CD4-positive, CD25-positive, alpha-beta regulatory T cell (primary cell): ENCODE data around the gene TTBK2. TPM values are rescaled to one million over a fixed set of nuclear protein-coding genes. Genes with fewer than 3 reads are reported as not detected.
"Not testable (repeated sequence)": the region's sequence is repeated elsewhere in the genome, so short reads cannot be mapped to it uniquely, and the experiment has no call there.

Experiments
- ATAC-seq, 2 donors: fragments of 150-1000 bp; cut with Tn5 transposase; one replicate each; pipeline ENCODE4 v1.10.0; 2021; ENCODE audit warnings: low read depth in 2 of 2, moderate number of reproducible peaks in 2 of 2, moderate library complexity in 1 of 2
- DNase-seq, 3 donors: peaks; one replicate each; pipeline versions ENCODE4 v3.0.0 to v3.0.0-alpha.2; 2012 to 2022; ENCODE audit warnings: mixed read lengths in 1 of 3
- H3K27ac ChIP-seq: one replicate; pipeline ENCODE4 v1.7.0; 2013; ENCODE audit warnings: mild to moderate bottlenecking, low read length; ENCODE audit not compliant: insufficient read depth, poor library complexity, severe bottlenecking
- H3K27me3 ChIP-seq: one replicate; pipeline ENCODE4 v1.7.0; 2013; ENCODE audit warnings: low read length; ENCODE audit not compliant: control insufficient read depth, insufficient read depth
- H3K36me3 ChIP-seq: one replicate; pipeline ENCODE4 v1.7.0; 2013; ENCODE audit warnings: mild to moderate bottlenecking, low read length, moderate library complexity; ENCODE audit not compliant: control insufficient read depth, insufficient read depth
- H3K4me1 ChIP-seq: 2 replicates; pipeline ENCODE4 v1.7.0; 2013; ENCODE audit warnings: mild to moderate bottlenecking, low read length; ENCODE audit not compliant: insufficient read depth, control insufficient read depth, poor library complexity, severe bottlenecking
- H3K4me3 ChIP-seq: one replicate; pipeline ENCODE4 v1.7.0; 2013; ENCODE audit warnings: low read depth, mild to moderate bottlenecking, low read length, moderate library complexity
- H3K9me3 ChIP-seq, 2 experiments: 1 replicate in 1 of 2; 2 replicates in 1 of 2; pipeline ENCODE4 v1.7.0; 2013; ENCODE audit warnings: low read length in 2 of 2, mild to moderate bottlenecking in 1 of 2, moderate library complexity in 1 of 2; ENCODE audit not compliant: control insufficient read depth in 2 of 2
- H3K27ac Mint-ChIP-seq, 3 donors: one replicate each; pipeline ENCODE4 v1.8.0; 2020 to 2022; ENCODE audit warnings: mild to moderate bottlenecking in 3 of 3, mixed read lengths in 3 of 3, moderate library complexity in 2 of 3
- H3K27me3 Mint-ChIP-seq: one replicate; pipeline ENCODE4 v1.8.0; 2022; ENCODE audit warnings: mild to moderate bottlenecking, mixed read lengths
- H3K36me3 Mint-ChIP-seq: one replicate; pipeline ENCODE4 v1.8.0; 2020; ENCODE audit warnings: mixed read lengths
- H3K4me1 Mint-ChIP-seq, 4 donors: one replicate each; pipeline ENCODE4 v1.8.0; 2020 to 2022; ENCODE audit warnings: mixed read lengths in 4 of 4, mild to moderate bottlenecking in 1 of 4
- H3K4me3 Mint-ChIP-seq, 4 donors: one replicate each; pipeline ENCODE4 v1.8.0; 2020 to 2022; ENCODE audit warnings: mild to moderate bottlenecking in 4 of 4, mixed read lengths in 4 of 4, moderate library complexity in 3 of 4
- H3K9me3 Mint-ChIP-seq, 7 donors: one replicate each; pipeline ENCODE4 v1.8.0; 2020 to 2022; ENCODE audit warnings: mixed read lengths in 7 of 7, mild to moderate bottlenecking in 3 of 7, moderate library complexity in 2 of 7
- polyA plus RNA-seq, 4 donors: library from polyadenylated mRNA; unstranded; fragments of 300-500 nt; fragmentation: Illumina TruSeq; gene quantifications; one replicate each; pipeline ENCODE4 v1.2.3, GENCODE V29; 2021
- total RNA-seq: library from RNA; stranded (reverse); gene quantifications from one replicate; pipeline ENCODE4 v1.2.3, GENCODE V29; 2022

Gene TTBK2
- total and polyA plus RNA-seq, 5 donors from 2014 or later, result 8.2 to 24.4 (median 8.5) TPM

DNA sequence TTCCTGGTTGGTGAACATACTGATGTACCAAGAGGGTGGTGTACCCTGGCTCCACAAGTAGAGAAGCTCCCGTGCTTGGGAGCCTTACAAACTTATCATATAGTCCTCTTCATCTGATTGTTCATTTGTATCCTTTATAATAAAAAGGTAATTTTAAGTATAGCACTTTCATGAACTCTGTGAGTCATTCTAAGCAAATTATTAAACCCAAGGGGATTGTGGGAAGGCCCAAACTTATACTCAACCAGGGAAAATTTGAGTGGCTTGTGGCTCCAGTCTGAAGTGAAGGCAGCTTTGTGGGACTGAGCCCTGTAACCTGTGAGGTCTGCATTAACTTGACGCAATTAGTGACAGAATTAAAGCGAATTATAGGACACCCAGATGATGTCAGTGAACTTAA is 29.0 kb downstream of the TTBK2 start:
- H3K36me3 Mint-ChIP-seq, result peaks cover 5% of the 10 kb centered on the region
- H3K9me3 Mint-ChIP-seq, result peaks cover 0 to 7% (median 4%) of the 10 kb centered on the region in 7 donors
- H3K4me3 ChIP-seq, result no peak overlapping the region
- H3K4me3 Mint-ChIP-seq, result no peak overlapping the region
- H3K9me3 ChIP-seq, result peaks cover 0 to 2% of the 10 kb centered on the region in 2 experiments
- no peaks in the 10 kb centered on the region for H3K4me1 ChIP-seq
- peak overlapping the region in 1 of 3 donors; percentile 9 for H3K27ac Mint-ChIP-seq
- H3K4me1 Mint-ChIP-seq, result peaks cover 5 to 11% (median 9%) of the 10 kb centered on the region in 4 donors
- no peaks in the 10 kb centered on the region for H3K27me3 ChIP-seq
- no peaks in the 10 kb centered on the region for H3K27me3 Mint-ChIP-seq
- ATAC-seq (no peak), DNase-seq (no peak)
- H3K36me3 ChIP-seq, result no peaks in the 10 kb centered on the region
- no peak overlapping the region for H3K27ac ChIP-seq

DNA sequence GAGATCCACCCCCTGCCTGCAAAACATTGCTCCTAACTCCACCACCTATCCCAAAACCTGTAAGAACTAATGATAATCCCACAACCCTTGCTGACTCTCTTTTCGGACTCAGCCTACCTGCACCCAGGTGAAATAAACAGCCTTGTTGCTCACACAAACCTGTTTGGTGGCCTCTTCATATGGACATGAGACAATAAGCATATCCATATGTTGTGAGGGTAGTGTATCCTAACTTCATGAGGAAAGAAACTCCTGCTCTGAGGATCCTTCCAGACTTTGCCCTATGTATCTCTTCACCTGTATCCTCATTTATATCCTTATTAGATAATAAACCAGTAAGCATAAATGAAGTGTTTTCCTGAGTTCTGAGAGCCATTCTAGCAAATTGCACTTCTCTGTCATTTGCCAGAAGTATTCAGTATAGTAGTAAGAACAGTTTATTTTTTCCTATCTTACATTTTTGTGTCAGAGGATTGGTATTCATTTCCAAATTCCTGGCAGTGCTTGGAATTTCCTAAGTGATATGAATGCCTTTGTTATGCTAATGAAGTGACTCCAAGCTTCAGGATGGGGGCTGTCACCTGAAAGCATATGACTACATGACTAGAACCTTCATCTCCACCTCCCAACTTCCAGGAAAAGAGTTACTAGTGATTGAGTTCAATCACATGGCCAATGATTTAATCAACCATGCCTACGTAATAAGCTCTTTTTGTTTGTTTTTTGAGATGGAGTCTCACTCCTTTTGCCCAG is 30.2 kb downstream of the TTBK2 start:
- H3K36me3 Mint-ChIP-seq, result peaks cover 5% of the 10 kb centered on the region
- no peak for ATAC-seq

DNA sequence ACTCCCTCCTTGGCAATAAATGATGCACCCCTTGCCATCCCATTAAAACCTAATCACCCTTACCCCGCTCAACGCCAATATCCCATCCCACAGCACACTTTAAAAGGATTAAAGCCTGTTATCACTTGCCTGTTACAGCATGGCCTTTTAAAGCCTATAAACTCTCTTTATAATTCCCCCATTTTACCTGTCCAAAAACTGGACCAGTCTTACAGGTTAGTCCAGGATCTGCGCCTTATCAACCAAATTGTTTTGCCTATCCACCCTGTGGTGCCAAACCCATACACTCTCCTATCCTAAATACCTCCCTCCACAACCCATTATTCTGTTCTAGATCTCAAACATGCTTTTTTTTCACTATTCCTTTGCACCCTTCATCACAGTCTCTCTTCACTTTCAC is 33.2 kb downstream of the TTBK2 start:
- Mint-ChIP-seq H3K9me3 (peaks cover 0 to 19% (median 5%) of the 10 kb centered on the region in 7 donors), H3K4me1 (peaks cover 6 to 15% (median 11%) of the 10 kb centered on the region in 4 donors)
- H3K27me3 Mint-ChIP-seq, H3K4me1 ChIP-seq, H3K4me3 ChIP-seq, H3K4me3 Mint-ChIP-seq, H3K36me3 Mint-ChIP-seq, H3K27me3 ChIP-seq, H3K27ac ChIP-seq, H3K36me3 ChIP-seq, ATAC-seq, DNase-seq, H3K9me3 ChIP-seq, H3K27ac Mint-ChIP-seq: not testable (repeated sequence)

More for the DNA sequence above, 30.2 kb downstream of the TTBK2 start:
- Mint-ChIP-seq H3K4me1 (peaks cover 7 to 14% (median 10%) of the 10 kb centered on the region in 4 donors), H3K27me3 (no peaks in the 10 kb centered on the region), H3K27ac (no peak overlapping the region), H3K4me3 (no peak overlapping the region), H3K9me3 (peaks cover 0 to 14% (median 4%) of the 10 kb centered on the region in 7 donors)
- H3K4me1 ChIP-seq, result no peaks in the 10 kb centered on the region
- no peaks in the 10 kb centered on the region for H3K36me3 ChIP-seq
- no peak for DNase-seq
- peaks cover 0 to 2% of the 10 kb centered on the region in 2 experiments for H3K9me3 ChIP-seq
- no peak overlapping the region for H3K4me3 ChIP-seq
- no peak overlapping the region for H3K27ac ChIP-seq
- H3K27me3 ChIP-seq, result no peaks in the 10 kb centered on the region

DNA sequence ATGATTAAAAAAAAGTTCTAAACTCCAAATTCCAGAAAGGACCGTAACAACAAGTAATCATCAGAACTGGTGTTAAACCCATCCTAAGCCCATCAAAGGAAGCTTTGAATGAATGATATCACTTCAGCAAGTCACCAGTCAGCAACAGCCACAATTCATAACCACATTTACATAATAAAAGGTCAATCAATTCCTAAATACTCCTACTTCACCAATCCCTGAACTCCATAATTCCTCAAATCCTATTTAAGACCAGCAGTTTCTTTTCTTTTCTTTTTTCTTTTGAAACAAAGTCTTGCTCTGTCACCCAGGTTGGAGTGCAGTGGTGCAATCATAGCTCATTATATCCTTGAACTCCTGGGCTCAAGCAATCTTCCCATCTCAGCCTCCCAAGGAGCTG is 40.5 kb downstream of the TTBK2 start:
- peaks cover 9% of the 10 kb centered on the region for H3K36me3 Mint-ChIP-seq
- peak overlapping the region in 1 of 3 donors; percentile 32 for H3K27ac Mint-ChIP-seq
- H3K36me3 ChIP-seq, result no peaks in the 10 kb centered on the region
- H3K4me1 Mint-ChIP-seq, result peaks cover 0 to 15% (median 8%) of the 10 kb centered on the region in 4 donors
- ATAC-seq (no peak), DNase-seq (no peak)
- H3K27ac ChIP-seq, result no peak overlapping the region
- H3K9me3 ChIP-seq, result peaks cover 0 to 2% of the 10 kb centered on the region in 2 experiments
- no peak overlapping the region for H3K4me3 ChIP-seq
- H3K4me1 ChIP-seq, result no peaks in the 10 kb centered on the region
- peaks cover 0 to 11% (median 3%) of the 10 kb centered on the region in 7 donors for H3K9me3 Mint-ChIP-seq
- H3K4me3 Mint-ChIP-seq, result no peak overlapping the region
- H3K27me3 Mint-ChIP-seq, result no peaks in the 10 kb centered on the region
- H3K27me3 ChIP-seq, result no peaks in the 10 kb centered on the region

DNA sequence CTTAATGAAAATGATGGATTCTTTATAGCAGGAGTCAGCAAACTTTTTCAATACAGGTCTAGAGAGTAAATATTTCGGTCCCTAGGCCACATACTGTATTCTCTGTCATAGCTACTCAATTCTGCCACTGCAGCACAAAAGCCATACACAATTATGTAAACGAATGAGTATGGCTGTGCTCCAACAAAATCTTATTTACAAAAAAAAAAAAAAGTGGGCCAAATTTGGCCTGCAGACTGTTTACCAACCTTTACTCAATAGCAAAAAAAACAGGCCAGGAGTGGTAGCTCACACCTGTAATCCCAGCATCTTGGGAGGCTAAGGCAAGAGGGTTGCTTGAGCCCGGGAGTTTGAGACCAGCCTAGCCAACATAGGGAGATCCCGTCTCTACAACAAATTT is 41.1 kb downstream of the TTBK2 start:
- peaks cover 0 to 2% of the 10 kb centered on the region in 2 experiments for H3K9me3 ChIP-seq
- H3K4me1 ChIP-seq, result no peaks in the 10 kb centered on the region
- no peaks in the 10 kb centered on the region for H3K27me3 ChIP-seq
- DNase-seq, result no peak
- no peak overlapping the region for H3K4me3 ChIP-seq
- H3K27ac ChIP-seq, result no peak overlapping the region
- H3K4me1 Mint-ChIP-seq, result peaks cover 0 to 15% (median 6%) of the 10 kb centered on the region in 4 donors
- H3K36me3 ChIP-seq, result no peaks in the 10 kb centered on the region
- no peak for ATAC-seq
- peaks cover 4% of the 10 kb centered on the region for H3K36me3 Mint-ChIP-seq
- no peak overlapping the region for H3K4me3 Mint-ChIP-seq
- H3K27me3 Mint-ChIP-seq, result no peaks in the 10 kb centered on the region
- H3K27ac Mint-ChIP-seq, result peak overlapping the region in 1 of 3 donors; percentile 32
- peaks cover 0 to 5% (median 0%) of the 10 kb centered on the region in 7 donors for H3K9me3 Mint-ChIP-seq

DNA sequence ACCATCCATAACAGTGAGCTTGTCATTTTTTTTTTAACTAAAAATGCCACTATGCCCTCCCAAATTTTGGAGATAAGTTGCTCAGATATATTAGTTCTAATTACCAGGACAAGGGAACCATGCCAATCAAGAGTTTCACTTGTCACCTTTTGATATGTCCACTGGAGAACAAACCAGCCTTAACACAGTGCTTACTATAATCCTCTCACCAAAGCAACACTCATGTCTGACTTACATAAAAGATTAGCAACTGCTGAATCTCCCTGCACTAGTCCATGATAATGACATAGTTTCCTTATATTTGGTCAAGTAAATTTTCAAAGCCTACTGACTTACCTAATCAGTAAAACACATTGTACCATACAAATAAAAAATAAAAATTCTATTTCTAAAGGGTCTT is 44.4 kb downstream of the TTBK2 start:
- H3K27me3 ChIP-seq, result no peaks in the 10 kb centered on the region
- Mint-ChIP-seq H3K9me3 (no peaks in the 10 kb centered on the region), H3K27ac (no peak overlapping the region), H3K36me3 (peaks cover 8% of the 10 kb centered on the region), H3K4me1 (peaks cover 0 to 15% (median 8%) of the 10 kb centered on the region in 4 donors), H3K4me3 (no peak overlapping the region), H3K27me3 (no peaks in the 10 kb centered on the region)
- no peak overlapping the region for H3K27ac ChIP-seq
- H3K4me1 ChIP-seq, result no peaks in the 10 kb centered on the region
- H3K9me3 ChIP-seq, result no peaks in the 10 kb centered on the region
- DNase-seq (no peak), ATAC-seq (no peak)
- no peak overlapping the region for H3K4me3 ChIP-seq
- H3K36me3 ChIP-seq, result peaks cover 3% of the 10 kb centered on the region

DNA sequence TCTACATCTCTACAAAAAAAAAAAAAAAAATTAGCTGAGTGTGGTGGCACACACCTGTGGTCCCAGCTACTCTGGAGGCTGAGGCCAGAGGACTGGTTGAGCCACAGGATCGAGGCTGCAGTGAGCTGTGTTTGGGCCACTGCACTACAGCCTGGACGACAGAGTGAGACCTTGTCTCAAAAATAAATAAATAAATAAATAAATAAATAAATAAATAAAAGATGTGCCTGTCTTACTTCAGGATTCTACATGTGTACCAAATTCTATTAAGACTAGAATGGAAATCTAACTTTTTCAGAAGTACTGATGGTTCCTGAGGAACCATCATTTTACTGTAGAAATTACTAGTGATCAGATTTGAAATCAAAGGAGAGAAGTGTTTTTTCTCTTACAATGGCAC is 51.9 kb downstream of the TTBK2 start:
- Mint-ChIP-seq H3K27me3 (no peaks in the 10 kb centered on the region), H3K27ac (no peak overlapping the region), H3K36me3 (peaks cover 44% of the 10 kb centered on the region), H3K4me1 (peaks cover 0 to 15% (median 7%) of the 10 kb centered on the region in 4 donors), H3K4me3 (no peak overlapping the region), H3K9me3 (no peaks in the 10 kb centered on the region)
- Histone ChIP-seq H3K27me3 (no peaks in the 10 kb centered on the region), H3K4me1 (no peaks in the 10 kb centered on the region), H3K9me3 (no peaks in the 10 kb centered on the region), H3K27ac (no peak overlapping the region), H3K4me3 (no peak overlapping the region), H3K36me3 (peaks cover 10% of the 10 kb centered on the region)
- DNase-seq (no peak), ATAC-seq (no peak)
